ENCODE results near the gene SPRYD3. TPM values are rescaled to one million over a fixed set of nuclear protein-coding genes. Genes with fewer than 3 reads are reported as not detected.
A peak's percentile ranks its signal among the peaks of the same experiment; 100 is the strongest.

Gene SPRYD3
- total RNA-seq, 1 donor from 2014 or later: 14.2 TPM

DNA sequence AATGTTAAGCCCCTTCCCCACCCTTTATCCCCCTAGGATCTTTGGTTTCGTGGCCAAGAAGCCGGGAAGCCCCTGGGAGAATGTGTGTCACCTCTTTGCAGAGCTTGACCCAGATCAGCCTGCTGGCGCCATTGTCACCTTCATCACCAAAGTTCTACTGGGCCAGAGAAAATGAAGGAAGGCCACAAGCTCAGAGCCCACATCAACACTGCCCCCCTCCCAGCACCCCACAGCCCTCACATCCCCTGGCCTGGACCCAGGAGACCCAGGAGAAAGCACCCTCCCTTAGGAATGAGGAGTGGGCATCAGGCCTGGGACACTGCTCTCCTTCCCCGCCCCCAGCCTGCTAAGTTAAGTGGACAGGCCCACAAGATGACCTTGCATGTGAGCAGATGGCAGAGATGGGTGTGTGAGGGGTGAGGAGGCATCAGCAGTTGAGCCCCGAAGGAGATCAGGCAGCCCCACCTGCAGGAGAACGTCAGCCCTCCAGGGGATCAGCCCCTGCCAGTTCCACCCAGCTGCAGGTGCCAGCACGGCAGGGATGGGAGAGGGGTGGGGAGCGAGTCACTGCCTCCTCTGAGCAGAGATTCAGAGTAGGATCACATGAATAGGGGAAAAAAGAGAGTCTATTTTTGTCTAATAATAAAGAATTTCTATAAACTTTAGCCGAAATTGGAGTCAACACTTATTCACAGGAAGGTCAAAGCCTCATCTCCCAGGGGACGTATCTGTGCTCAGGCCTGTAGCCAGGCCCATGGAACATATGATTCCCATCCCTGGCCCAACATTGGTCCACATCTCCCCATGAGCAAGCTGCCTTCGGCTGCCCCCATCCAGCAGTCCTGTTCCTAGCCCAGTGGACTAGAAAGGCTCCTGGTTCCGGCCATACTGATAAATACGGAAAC is 15.2 kb downstream of the SPRYD3 start:
- DNase-seq (ENCODE audit: low spot score): no peak

DNA sequence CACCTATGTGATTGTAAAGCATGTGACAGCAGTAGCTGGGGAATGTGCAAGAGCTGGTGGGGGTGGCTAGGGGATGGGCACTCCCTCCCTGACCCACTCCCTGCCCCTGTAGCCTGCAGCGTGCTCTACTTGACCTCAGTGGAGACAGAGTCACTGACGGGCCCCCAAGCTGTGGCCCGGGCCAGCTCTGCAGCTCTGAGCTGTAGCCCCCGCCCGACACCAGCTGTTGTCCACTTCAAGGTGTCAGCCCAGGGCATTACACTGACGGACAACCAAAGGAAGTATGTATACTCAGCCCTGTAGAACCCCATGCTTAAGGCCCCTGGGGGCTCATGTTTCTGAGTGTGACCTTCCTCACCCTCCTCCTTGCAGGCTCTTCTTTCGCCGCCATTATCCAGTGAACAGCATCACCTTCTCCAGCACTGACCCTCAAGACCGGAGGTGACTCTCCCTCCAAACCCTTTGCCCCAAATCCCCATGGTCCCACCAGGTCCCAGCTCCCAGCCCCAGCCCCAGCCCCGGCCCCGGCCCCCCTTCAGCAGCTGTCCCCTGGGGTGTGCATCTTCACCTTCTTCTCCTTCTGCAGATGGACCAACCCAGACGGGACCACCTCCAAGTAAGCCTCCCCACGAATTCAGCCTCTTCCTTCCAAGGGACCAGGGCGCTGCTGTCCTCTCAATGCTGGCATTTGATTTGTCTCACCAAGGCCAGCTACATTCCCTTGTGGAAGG is 16.0 kb downstream of the SPRYD3 start:
- no peak for DNase-seq (ENCODE audit: low spot score)

DNA sequence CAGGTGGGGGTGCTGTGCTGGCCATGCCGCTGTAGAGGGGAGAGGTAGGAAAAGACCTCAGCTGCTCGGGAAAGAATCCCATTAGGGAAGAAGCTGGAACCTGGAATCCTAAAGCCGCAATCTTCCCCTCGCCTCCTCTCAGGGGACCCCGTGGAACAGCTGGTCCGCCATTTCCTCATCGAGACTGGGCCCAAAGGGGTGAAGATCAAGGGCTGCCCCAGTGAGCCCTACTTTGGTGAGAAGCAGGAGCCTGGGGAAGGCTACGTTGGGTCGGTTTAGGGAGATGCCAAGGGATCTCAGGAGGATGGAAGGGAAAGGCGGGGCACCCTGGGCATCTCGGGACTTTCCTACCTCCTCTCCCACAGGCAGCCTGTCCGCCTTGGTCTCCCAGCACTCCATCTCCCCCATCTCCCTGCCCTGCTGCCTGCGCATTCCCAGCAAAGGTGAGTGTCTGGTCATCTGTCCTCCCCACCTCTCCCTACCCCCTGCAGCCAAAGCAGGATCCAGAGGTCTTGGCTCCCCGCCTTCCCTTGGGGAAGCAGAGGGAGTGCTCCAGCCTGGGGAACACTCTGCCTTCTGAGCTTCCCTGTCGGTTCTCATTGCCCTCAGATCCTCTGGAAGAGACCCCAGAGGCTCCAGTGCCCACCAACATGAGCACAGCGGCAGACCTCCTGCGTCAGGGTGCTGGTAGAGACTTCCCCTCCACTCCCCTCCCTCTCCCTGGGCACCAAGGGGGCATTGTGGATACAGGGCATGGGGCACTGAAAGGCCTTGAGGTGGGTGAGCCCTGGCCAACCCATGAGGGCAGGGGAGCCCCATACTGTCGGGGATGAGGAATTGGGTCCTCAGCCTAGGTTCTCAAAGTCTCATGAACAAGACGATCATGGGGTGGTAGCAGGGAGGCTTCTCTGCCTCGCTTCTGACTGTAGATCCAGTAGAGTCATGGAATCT is 16.9 kb downstream of the SPRYD3 start:
- DNase-seq (ENCODE audit: low spot score): no peak

DNA sequence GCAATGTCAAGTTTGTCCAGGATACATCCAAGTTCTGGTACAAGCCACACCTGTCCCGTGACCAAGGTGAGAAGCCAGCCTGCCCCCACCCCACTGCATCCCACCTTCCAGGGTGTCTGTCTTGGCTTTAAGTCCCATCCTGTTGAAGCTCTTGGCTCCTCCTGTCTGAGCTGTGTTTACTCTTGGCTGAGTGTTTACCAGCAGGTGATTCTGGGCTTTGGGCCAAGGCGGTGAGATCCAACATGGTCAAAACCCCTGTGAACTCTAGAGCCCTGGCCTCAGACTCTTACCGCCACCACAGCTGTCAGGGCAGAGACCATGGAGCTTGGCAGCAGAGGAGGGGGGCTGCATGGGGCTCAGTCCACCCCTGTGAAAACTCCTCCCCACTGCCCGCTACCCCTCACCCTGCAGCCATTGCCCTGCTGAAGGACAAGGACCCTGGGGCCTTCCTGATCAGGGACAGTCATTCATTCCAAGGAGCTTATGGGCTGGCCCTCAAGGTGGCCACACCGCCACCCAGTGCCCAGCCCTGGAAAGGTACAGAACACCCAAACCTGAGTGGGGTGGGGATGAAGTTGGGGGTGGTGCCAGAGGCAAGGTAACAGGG is 17.7 kb downstream of the SPRYD3 start:
- DNase-seq (ENCODE audit: low spot score): no peak

DNA sequence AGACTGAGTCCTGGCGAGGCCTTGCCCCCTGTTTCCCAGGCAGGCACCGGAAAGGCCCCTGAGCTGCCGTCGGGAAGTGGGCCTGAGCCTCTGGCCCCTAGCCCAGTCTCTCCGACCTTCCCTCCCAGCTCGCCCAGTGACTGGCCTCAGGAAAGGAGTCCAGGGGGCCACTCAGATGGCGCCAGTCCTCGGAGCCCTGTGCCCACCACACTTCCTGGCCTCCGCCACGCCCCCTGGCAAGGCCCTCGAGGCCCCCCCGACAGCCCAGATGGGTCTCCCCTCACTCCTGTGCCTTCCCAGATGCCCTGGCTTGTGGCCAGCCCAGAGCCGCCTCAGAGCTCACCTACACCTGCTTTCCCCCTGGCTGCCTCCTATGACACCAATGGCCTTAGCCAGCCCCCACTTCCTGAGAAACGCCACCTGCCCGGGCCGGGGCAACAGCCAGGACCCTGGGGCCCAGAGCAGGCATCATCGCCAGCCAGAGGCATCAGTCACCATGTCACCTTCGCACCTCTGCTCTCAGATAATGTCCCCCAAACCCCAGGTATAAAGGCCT is 18.4 kb downstream of the SPRYD3 start:
- no peak for DNase-seq (ENCODE audit: low spot score)

DNA sequence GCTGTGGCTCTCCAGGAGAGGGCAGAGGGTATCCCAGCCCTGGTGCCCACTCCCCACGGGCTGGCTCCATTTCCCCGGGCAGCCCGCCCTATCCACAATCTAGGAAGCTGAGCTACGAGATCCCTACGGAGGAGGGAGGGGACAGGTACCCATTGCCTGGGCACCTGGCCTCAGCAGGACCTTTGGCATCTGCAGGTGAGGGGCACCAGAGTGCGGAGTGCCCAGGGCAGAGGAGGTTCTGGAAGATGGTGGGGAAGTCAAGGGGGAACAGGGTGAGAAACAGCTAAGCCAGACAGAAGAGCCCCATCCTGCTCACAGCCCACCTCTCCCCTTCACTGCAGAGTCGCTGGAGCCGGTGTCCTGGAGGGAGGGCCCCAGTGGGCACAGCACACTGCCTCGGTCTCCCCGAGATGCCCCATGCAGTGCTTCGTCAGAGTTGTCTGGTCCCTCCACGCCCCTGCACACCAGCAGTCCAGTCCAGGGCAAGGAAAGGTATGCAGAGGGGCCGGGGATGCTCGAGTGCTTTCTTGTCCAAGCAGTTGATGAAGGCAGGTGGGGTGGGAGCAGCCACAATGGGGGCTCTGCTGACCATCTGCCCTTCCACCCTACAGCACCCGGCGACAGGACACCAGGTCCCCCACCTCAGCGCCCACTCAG is 19.0 kb downstream of the SPRYD3 start:
- no peak for DNase-seq (ENCODE audit: low spot score)

DNA sequence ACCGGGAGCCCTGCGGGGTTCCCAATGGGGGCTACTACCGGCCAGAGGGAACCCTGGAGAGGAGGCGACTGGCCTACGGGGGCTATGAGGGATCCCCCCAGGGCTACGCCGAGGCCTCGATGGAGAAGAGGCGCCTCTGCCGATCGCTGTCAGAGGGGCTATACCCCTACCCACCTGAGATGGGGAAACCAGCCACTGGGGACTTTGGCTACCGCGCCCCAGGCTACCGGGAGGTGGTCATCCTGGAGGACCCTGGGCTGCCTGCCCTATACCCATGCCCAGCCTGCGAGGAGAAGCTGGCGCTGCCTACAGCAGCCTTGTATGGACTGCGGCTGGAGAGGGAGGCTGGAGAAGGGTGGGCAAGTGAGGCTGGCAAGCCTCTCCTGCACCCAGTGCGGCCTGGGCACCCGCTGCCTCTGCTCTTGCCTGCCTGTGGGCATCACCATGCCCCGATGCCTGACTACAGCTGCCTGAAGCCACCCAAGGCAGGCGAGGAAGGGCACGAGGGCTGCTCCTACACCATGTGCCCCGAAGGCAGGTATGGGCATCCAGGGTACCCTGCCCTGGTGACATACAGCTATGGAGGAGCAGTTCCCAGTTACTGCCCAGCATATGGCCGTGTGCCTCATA is 19.6 kb downstream of the SPRYD3 start:
- no peak for DNase-seq (ENCODE audit: low spot score)

DNA sequence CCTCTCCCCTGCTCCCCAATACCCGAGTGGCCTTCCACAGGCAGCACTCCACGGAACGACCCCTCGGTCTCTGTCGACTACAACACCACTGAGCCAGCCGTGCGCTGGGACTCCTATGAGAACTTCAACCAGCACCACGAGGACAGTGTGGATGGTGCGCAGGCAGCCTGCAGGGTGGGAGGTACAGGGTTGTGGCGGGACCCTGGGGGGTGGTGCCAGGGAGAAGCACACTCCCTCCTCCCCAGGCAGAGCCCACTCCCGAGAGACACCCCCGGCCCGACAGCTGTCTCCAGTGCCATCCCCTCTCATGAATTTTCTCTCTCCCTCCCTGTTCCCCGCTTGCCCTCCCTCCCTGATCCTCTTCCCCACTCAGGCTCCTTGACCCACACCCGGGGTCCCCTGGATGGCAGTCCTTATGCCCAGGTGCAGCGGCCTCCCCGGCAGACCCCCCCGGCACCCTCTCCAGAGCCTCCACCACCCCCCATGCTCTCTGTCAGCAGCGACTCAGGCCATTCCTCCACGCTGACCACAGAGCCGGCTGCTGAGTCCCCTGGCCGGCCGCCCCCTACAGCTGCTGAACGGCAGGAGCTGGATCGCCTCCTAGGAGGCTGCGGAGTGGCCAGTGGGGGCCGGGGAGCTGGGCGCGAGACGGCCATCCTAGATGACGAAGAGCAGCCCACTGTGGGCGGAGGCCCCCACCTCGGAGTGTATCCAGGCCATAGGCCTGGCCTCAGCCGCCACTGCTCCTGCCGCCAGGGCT is 20.3 kb downstream of the SPRYD3 start:
- DNase-seq (ENCODE audit: low spot score): no peak

DNA sequence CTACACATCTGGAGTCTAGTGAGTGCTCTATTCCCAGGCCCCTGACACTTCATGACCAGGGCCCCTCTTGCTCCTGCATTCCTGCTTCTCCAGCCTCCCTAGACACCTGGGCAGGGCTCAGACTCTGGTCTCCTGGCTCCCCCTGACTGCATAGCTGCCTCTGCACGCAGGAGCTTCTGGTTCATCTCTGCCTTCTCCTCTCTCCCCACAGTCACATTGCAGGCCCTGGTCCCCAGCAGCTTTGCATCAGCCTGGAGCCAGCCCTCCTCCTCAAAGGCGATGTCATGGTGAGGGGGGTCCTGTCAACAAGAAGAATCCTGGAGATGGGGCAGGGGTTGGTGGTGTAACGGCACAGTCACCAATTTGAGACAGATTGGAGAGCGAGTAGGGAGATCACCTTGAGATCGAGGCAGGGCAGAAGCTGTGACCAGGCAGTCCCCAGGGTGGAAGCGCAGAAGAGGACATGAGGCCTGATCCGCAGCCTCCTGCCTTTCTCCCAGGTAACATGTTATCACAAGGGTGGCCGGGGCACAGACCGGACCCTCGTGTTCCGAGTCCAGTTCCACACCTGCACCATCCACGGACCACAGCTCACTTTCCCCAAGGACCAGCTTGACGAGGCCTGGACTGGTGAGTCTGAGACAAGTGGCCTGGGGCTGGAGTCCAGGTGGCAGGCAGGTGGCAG is 21.2 kb downstream of the SPRYD3 start:
- no peak for DNase-seq (ENCODE audit: low spot score)

DNA sequence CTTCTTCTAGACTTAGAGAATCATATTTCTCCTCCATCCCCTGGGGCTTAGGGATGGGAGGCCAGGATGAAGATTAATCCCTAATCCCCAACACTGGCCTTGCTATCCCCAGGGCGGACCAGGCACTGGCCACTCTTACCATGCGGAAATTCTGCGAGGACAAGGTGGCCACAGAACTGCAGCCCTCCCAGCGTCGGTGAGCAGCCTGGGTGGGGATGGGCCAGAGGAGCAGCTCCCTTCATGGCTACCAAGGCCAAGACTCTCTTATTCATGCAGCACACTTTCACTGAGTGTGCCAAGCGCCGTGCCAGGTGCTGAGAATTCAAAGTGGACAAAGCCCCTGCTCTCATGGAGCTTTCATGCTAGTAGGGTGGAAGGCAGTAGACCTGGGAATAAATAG is 22.3 kb downstream of the SPRYD3 start:
- no peak for DNase-seq (ENCODE audit: low spot score)

DNA sequence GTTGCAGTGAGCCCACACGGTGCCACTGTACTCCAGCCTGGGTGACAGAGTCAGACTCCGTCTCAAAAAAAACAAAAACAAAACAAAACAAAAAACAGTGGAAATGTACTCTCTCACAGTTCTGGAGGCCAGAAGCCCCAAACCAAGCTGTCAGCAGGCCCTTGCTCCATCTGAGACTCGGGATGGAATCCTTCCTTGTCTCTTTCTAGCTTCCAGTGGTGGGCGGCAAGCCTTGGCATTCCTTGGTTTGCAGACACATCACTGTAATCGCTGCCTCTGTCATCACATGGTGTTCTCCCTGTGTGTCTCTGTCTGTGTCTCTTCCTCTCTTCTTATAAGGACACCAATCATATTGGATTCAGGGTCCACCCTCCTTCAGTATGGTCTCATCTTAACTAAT is 22.9 kb downstream of the SPRYD3 start:
- DNase-seq (ENCODE audit: low spot score): no peak

DNA sequence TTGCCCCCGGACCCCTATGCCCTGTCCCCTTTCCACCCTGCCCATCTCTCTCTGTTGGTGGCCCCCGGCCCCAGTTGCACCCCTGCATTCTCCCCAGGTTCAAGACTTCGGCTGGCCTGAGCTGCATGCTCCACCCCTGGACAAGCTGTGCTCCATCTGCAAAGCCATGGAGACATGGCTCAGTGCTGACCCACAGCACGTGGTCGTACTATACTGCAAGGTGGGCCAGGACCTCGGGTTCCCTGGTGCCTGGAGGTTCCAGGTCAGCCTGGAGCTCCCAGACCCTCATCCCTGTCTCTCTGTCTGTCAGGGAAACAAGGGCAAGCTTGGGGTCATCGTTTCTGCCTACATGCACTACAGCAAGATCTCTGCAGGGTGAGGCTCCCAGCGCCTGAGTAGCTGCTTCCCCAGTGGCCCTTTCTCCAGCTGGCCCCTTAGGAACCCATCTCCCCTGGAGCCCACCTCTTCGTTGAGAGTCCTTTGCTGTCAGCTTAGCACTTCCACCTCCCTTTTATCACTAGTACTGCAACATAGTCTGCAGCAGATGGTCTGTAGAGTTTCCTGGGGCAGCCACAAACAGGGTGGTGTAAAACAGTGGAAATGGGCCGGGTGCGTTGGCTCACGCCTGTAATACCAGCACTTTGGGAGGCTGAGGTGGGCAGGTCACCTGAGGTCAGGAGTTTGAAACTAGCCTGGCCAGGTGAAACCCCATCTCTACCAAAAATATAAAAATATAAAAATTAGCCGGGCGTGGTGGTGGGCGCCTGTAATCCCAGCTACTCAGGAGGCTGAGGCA is 23.5 kb downstream of the SPRYD3 start:
- DNase-seq (ENCODE audit: low spot score): no peak

DNA sequence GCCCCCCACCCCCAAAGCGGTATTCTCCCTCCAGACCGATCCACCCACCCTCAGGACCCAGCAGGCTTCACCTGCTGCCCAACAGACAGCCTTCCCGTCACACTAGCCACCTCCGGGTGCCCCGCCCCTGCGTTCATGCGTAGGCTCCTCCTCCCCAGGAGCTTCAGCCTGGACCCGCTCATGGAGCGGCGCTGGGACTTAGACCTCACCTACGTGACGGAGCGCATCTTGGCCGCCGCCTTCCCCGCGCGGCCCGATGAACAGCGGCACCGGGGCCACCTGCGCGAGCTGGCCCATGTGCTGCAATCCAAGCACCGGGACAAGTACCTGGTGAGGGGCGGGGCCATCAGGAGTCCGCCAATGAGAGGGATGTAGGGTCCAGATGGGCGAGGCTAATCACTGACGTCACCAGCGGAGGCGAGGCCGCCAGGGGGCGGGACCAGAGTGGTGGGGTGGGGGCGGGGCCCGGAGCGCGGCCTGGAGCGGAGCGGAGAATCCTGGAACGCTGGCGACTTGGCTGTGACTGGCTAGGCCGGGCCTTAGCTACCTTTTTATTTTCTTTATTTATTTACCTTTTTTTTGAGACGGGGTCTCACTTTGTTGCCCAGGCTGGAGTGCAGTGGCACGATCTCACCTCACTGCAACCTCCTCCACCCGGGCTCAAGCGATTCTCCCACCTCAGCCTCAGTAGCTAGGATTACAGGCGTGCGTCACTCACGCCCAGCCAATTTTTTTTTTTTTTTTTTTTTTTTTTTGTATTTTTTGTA is 24.9 kb downstream of the SPRYD3 start:
- DNase-seq (ENCODE audit: low spot score): peak; percentile 95

DNA sequence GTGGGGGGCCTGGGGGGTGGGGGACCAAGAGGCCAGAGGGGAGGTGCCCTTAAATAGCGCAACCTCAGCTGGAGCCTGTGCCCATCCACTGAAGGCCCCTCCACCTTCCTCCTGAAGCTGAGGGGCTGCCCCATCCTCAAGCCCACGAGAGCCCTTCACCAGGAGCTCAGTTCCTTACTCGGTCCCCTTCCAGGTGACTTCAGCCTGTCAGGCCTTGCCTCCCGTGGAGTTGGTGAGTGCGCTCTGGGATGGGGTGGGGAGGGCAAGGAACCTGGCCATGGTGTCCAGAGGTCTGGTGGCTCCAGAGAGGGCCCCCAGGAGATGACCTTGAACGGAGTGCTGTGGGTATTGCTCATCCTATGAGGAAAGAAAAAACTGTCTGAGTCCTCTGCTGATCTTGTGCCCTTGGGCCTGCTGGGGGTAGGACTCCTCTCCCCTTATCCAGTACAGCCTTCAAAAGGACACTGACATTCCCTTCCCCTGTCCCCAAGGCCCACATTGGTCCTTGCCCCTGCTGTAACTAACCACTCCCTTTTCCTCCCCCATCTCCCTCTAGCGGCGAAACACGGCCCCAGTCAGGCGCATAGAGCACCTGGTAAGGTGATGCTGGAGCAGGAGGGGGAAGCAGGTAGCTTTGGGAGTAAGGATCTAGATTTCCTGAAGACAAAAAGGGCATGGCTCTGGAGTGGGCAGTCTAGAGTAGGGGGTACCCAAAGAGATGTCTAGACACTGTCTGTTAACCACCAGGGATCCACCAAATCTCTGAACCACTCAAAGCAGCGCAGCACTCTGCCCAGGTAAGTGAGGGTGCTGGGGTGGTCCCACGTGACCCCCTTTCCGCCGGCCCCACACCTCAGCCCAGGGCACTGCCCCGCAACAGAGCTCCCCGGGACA is 25.7 kb downstream of the SPRYD3 start:
- DNase-seq (ENCODE audit: low spot score): peak; percentile 68

DNA sequence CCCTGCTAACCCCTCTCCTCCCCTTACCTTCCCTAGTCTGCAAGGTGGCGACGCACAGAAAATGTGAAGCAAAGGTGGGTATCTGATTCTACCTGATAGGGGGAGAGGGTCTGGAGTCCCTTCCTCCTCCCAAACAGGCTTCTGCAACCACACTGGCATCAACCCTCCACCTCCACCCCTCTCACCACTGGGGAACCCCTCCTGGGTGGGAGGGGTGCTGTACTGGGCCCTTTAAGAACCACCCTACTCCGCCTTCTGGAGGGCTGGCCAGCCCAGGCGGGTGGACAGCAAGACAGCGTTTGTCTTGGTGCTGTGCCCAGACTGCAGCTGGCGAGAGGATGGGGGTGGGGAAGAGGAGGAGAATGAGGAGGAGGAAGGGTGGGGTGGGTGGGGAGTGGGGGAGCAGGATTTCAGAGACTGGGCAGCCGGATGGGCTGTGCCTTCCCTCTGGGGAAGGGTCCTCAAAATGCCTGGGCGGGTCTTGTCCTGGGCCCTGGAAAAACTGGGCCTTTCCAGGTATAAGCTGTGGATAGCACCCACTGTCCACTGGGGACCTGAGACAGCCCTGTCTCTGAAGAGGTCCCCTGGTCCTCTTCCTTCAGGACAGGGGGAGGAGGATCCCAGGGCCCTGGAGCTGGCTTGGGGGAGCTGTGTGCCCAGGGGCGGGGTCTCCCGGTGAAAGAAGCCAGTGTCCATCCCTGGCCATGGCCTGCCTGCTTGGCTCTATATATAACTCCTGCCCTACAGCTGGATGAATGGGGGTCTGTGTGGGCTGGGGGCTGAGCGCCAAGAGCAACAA is 26.6 kb downstream of the SPRYD3 start:
- DNase-seq (ENCODE audit: low spot score): peak; percentile 96

All from umbilical cord (tissue), 2 donors.